ENCODE measurements around the gene FBXL13. TPM values are rescaled to one million over a fixed set of nuclear protein-coding genes. Genes with fewer than 3 reads are reported as not detected.

Gene FBXL13
- total and polyA plus RNA-seq, 2 of the 8 experiments (the other 6 are each of a cell fraction or from before 2014, with no cell fraction given) = 1.2 to 2.8 TPM

DNA sequence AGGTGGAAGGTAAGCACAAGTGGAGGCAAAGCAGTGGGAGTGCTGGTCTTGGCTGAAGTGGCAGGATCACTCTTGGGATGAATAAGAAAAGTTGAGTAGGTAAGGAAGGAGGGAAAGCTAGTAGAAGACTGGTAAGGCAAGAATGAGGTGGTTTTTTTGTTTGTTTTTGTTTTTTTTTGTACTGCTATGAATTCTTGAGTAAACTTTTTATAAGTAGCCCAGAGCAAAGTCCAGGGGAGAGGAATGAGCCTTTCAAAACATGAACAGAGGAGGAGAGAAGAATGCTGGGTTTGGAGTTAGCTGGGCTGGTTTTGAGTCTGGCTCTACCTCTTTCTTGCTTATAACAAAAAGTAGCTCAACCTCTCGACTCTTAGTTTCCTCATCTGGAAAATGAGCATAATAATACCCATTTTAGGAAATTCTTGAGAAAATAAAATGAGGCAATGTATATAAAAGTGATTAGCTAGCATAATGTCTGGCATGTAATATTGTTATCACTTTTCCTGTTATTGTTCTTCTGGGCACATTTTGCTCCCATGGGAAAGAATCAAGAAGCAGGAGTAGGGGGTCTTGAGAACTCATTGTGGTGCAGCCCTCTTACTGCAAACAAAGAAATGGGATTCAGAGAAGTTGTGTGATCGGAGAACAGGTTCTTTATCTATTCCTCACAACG is 185.9 kb downstream of the FBXL13 start:
- no peak overlapping the region for H4K5ac ChIP-seq (ENCODE audit: insufficient read length, low read depth, low read length)
- no peaks in the 10 kb centered on the region for H3K27me3 ChIP-seq (replicated peaks in 1 of 4; ENCODE audit: control insufficient read depth in 3 of 4, extremely low read depth in 1 of 4, insufficient read depth in 3 of 4, low read length in 3 of 4)
- no peak overlapping the region for H2BK5ac ChIP-seq (ENCODE audit: low read depth, low read length)
- no peak overlapping the region for H3K27ac ChIP-seq (ENCODE audit: low read depth, low read length)
- H3K4me3 ChIP-seq (ENCODE audit: extremely low read depth in 1 of 4, insufficient read depth in 2 of 4, low read depth in 3 of 4, low read length in 4 of 4) = no peak overlapping the region
- no peak overlapping the region for H3K4me2 ChIP-seq (ENCODE audit: insufficient read depth in 1 of 2, low read depth in 2 of 2, low read length in 2 of 2)
- FAIRE-seq (no peak), DNase-seq (ENCODE audit: low read depth in 1 of 2, low spot score in 2 of 2) (no peak)
- CTCF ChIA-PET (ENCODE audit: partially characterized antibody) = interaction anchor here (0.9 to 1.0 kb wide), 2 partner anchors 20 to 173 kb away, joined by 3 to 5 read pairs; no protein-coding TSS in a partner anchor
- no peaks in the 10 kb centered on the region for H4K20me1 ChIP-seq (replicated peaks in 1 of 2; ENCODE audit: control insufficient read depth in 1 of 2, insufficient read depth in 2 of 2, low read length in 2 of 2)
- H3K18ac ChIP-seq (ENCODE audit: extremely low read depth, low read length) = no peak overlapping the region
- WGBS, 2 experiments (ENCODE audit: extremely low coverage in 1 of 2, insufficient coverage in 1 of 2, insufficient read length in 1 of 2, insufficient replicate concordance in 2 of 2, low coverage in 1 of 2, low lambda C conversion rate in 2 of 2, missing lambda C conversion rate in 1 of 2) = 89% methylated on average over 3 of the region's 3 CpGs; no CpG with 5 or more reads in 1 of the 2 experiments
- no peak overlapping the region for H2BK15ac ChIP-seq (ENCODE audit: low read length)
- no peak overlapping the region for H2BK120ac ChIP-seq (replicated peaks; ENCODE audit: low read depth, low read length)
- no peak overlapping the region for H3K56ac ChIP-seq (replicated peaks; ENCODE audit: insufficient read length, low read depth, low read length)
- H4K8ac ChIP-seq (ENCODE audit: extremely low read depth, insufficient read depth, low read length) = no peak overlapping the region
- no peaks in the 10 kb centered on the region for H3K4me1 ChIP-seq (replicated peaks in 1 of 4; ENCODE audit: control insufficient read depth in 3 of 4, insufficient read depth in 4 of 4, low read length in 3 of 4)
- no peak for TF ChIP-seq JUND (IDR thresholded peaks at IDR 0.05; ENCODE audit: low read length)
- TF ChIP-seq EZH2 (IDR thresholded peaks at IDR 0.05; ENCODE audit: low read depth, low read length, severe bottlenecking) = no peak
- TF ChIP-seq BCL11A (IDR thresholded peaks at IDR 0.05; ENCODE audit: low read depth in 2 of 2, low read length in 2 of 2) = no peak
- no peak overlapping the region for H3K23ac ChIP-seq (ENCODE audit: insufficient read length)
- H3K14ac ChIP-seq (ENCODE audit: insufficient read length) = no peak overlapping the region
- no peak overlapping the region for H2AFZ ChIP-seq (ENCODE audit: low read length)
- H2AK5ac ChIP-seq (ENCODE audit: low read depth, low read length) = no peak overlapping the region
- H3K36me3 ChIP-seq (ENCODE audit: control insufficient read depth in 2 of 4, insufficient read depth in 4 of 4, low read length in 3 of 4) = no peaks in the 10 kb centered on the region
- no peak overlapping the region for H4K91ac ChIP-seq (replicated peaks; ENCODE audit: insufficient read length, low read length)
- no peaks in the 10 kb centered on the region for H3K79me2 ChIP-seq (ENCODE audit: control insufficient read depth in 1 of 2, insufficient read depth in 2 of 2, low read length in 2 of 2)
- H2BK20ac ChIP-seq (ENCODE audit: low read length) = no peak overlapping the region
- no peak overlapping the region for H3K4ac ChIP-seq (replicated peaks; ENCODE audit: insufficient read length, low read depth, low read length)
- no peak overlapping the region for H3K9ac ChIP-seq (replicated peaks in 1 of 4; ENCODE audit: extremely low read depth in 1 of 4, low read depth in 3 of 4, low read length in 3 of 4)
- no peaks in the 10 kb centered on the region for H3K79me1 ChIP-seq (ENCODE audit: low read depth, low read length)
- no peaks in the 10 kb centered on the region; a peak in 1 of 4 replicates for H3K9me3 ChIP-seq (ENCODE audit: insufficient read depth in 2 of 2, low read depth in 1 of 2, low read length in 1 of 2)
- POLR2A ChIA-PET (ENCODE audit: partially characterized antibody) = no interaction called here
- H2BK12ac ChIP-seq (ENCODE audit: low read depth, low read length) = no peak overlapping the region
- H3K23me2 ChIP-seq (ENCODE audit: low read depth, low read length) = no peaks in the 10 kb centered on the region

Data from H1 (cell line).